Endothelial cell of umbilical vein (primary cell): Measurements from ENCODE around the gene RBM4B. TPM values are rescaled to one million over a fixed set of nuclear protein-coding genes. Genes with fewer than 3 reads are reported as not detected.

Experiments used
- BruUV-seq: library from RNA; stranded (reverse); fragments of 400-500 nt; replicated peaks from 2 replicates; lab custom pipeline; 2021; lab: Mats Ljungman, UMichigan
- CTCF ChIA-PET: fragments of 300-600, 350-600 bp; sonication (Branson Sonifier 250); formaldehyde crosslinking; loops from one replicate; lab custom pipeline; 2021; ENCODE audit warnings: antibody characterized with exemption, inconsistent platforms; lab: Charles Lee
- POLR2A ChIA-PET: fragments of 300-600, 350-600 bp; sonication (Branson Sonifier 250); formaldehyde crosslinking; loops from one replicate; lab custom pipeline; 2021; ENCODE audit warnings: antibody characterized with exemption, inconsistent platforms; lab: Charles Lee
- DNase-seq: peaks from one replicate; pipeline ENCODE4 v3.0.0-alpha.2; 2011; ENCODE audit warnings: low read depth, low spot score
- FAIRE-seq: peaks from 2 replicates; lab custom pipeline; 2011; peaks lifted over from hg19 to GRCh38; lab: Jason Lieb, UNC
- H2AFZ ChIP-seq: 2 replicates; pipeline ENCODE4 v1.6.0; 2012; ENCODE audit warnings: low read depth, low read length, control low read depth, inconsistent platforms
- H3K27ac ChIP-seq: 2 replicates; pipeline ENCODE4 v1.5.1; 2011; ENCODE audit warnings: low read depth, mild to moderate bottlenecking, control low read depth, low read length, moderate library complexity; ENCODE audit not compliant: insufficient read depth
- H3K27me3 ChIP-seq, 2 experiments: 2 replicates each; pipeline versions ENCODE4 v1.6.0 to v1.6.1; 2011; ENCODE audit warnings: low read length in 2 of 2, mixed read lengths in 1 of 2; ENCODE audit not compliant: control insufficient read depth in 2 of 2, insufficient read depth in 2 of 2
- H3K36me3 ChIP-seq, 2 experiments: 2 replicates in 1 of 2; 3 replicates in 1 of 2; pipeline ENCODE4 v1.5.1; 2011; ENCODE audit warnings: low read length in 2 of 2, mild to moderate bottlenecking in 1 of 2, moderate library complexity in 1 of 2; ENCODE audit not compliant: control insufficient read depth in 2 of 2, insufficient read depth in 2 of 2; ENCODE audit errors: extremely low read depth in 1 of 2
- H3K4me1 ChIP-seq: 3 replicates; pipeline ENCODE4 v1.5.1; 2011; ENCODE audit warnings: mild to moderate bottlenecking, low read length; ENCODE audit not compliant: control insufficient read depth, insufficient read depth; ENCODE audit errors: extremely low read depth
- H3K4me2 ChIP-seq: 2 replicates; pipeline ENCODE4 v1.6.1; 2011; ENCODE audit warnings: low read length, control low read depth, mixed read lengths; ENCODE audit not compliant: insufficient read depth
- H3K4me3 ChIP-seq, 3 experiments: fragments of 200-600 bp in 1 of 3; sonication (generic), shearing (Covaris generic) in 1 of 3; replicated peaks in 1 of 3; 2 replicates each; pipeline ENCODE4 v1.5.1; 2011 to 2016; ENCODE audit warnings: control low read depth in 3 of 3, low read length in 3 of 3, mild to moderate bottlenecking in 2 of 3, inconsistent platforms in 1 of 3, low read depth in 1 of 3, moderate library complexity in 1 of 3; ENCODE audit not compliant: insufficient read depth in 1 of 3
- H3K79me2 ChIP-seq: 2 replicates; pipeline ENCODE4 v1.6.0; 2012; ENCODE audit warnings: low read length, inconsistent platforms; ENCODE audit not compliant: control insufficient read depth, insufficient read depth
- H3K9ac ChIP-seq: replicated peaks from 2 replicates; pipeline ENCODE3; 2011; ENCODE audit warnings: low read length, control low read depth; ENCODE audit not compliant: insufficient read depth; ENCODE audit errors: extremely low read depth
- H3K9me1 ChIP-seq: replicated peaks from 3 replicates; pipeline ENCODE4 v1.6.0; 2011; ENCODE audit warnings: mild to moderate bottlenecking, low read length; ENCODE audit not compliant: control insufficient read depth, insufficient read depth; ENCODE audit errors: extremely low read depth
- H3K9me3 ChIP-seq: replicated peaks from 2 replicates; pipeline ENCODE4 v1.5.1; 2012; ENCODE audit warnings: low read length, inconsistent platforms; ENCODE audit not compliant: control insufficient read depth, insufficient read depth
- H4K20me1 ChIP-seq: replicated peaks from 2 replicates; pipeline ENCODE3; 2011; ENCODE audit warnings: mild to moderate bottlenecking, low read length; ENCODE audit not compliant: control insufficient read depth, insufficient read depth; ENCODE audit errors: extremely low read depth
- EZH2 ChIP-seq: IDR thresholded peaks from 2 replicates; pipeline ENCODE4 v1.6.1; 2012; ENCODE audit warnings: borderline replicate concordance, low read depth, mild to moderate bottlenecking, moderate library complexity, low read length, inconsistent platforms; ENCODE audit not compliant: severe bottlenecking
- FOS ChIP-seq: IDR thresholded peaks from 2 replicates; pipeline ENCODE4 v1.6.1; 2011; ENCODE audit warnings: mild to moderate bottlenecking, low read length, moderate library complexity, borderline replicate concordance; ENCODE audit not compliant: insufficient read depth
- GATA2 ChIP-seq: IDR thresholded peaks from 2 replicates; pipeline ENCODE4 v1.7.0; 2011; ENCODE audit warnings: low read depth, mild to moderate bottlenecking, moderate library complexity, mixed read lengths, low read length; ENCODE audit not compliant: insufficient read length, insufficient read depth
- JUN ChIP-seq: IDR thresholded peaks from 2 replicates; pipeline ENCODE4 v1.6.1; 2011; ENCODE audit warnings: borderline replicate concordance, low read depth; ENCODE audit not compliant: insufficient read length, insufficient read depth
- MYC ChIP-seq: IDR thresholded peaks from one replicate; pipeline ENCODE4 v1.6.1; 2011; ENCODE audit warnings: mild to moderate bottlenecking, low read depth, low read length
- POLR2A ChIP-seq: IDR thresholded peaks from 2 replicates; pipeline ENCODE4 v1.6.1; 2012; ENCODE audit warnings: low read depth, mild to moderate bottlenecking, control low read depth, low read length
- POLR2AphosphoS5 ChIP-seq: IDR thresholded peaks from 2 replicates; pipeline ENCODE4 v1.6.1; 2012; ENCODE audit warnings: low read depth, mild to moderate bottlenecking, control low read depth, low read length, moderate library complexity; ENCODE audit not compliant: insufficient read depth
- dilution Hi-C: fragments of 300-500 bp; cut with MboI; formaldehyde crosslinking; loops from one replicate; pipeline ENCODE4 v1.15.0; 2019; ENCODE audit warnings: low sequenced_read_pairs; ENCODE audit not compliant: extremely low pct_ligation_motif_present
- intact Hi-C: fragments of 100-400 bp; cut with micrococcal nuclease; formaldehyde crosslinking; loops from one replicate; pipeline ENCODE4 v1.10.0; 2022
- polyA plus RNA-seq, 4 experiments: library from polyadenylated mRNA; depleted of rRNA in 3 of 4; stranded (reverse) in 3 of 4; unstranded in 1 of 4; fragments of >200 nt; gene quantifications; 2 replicates each; pipeline versions ENCODE4 v1.2.1 to v1.2.3, GENCODE V29; 2011 to 2012; ENCODE audit warnings: missing spikeins in 1 of 4
- total RNA-seq: library from RNA; stranded (reverse); gene quantifications from 2 replicates; pipeline ENCODE4 v1.2.3, GENCODE V29; 2021
- TF ChIP-seq, protein P1 (sequence below): IDR thresholded peaks from 2 replicates; pipeline ENCODE4 v1.6.1; 2011; ENCODE audit not compliant: insufficient read depth, insufficient read length
- TF ChIP-seq, protein P2 (sequence below), 2 donors: IDR thresholded peaks; 1 replicate in 1 of 2; 2 replicates in 1 of 2; pipeline ENCODE4 v1.5.1; 2011; ENCODE audit warnings: low read length in 2 of 2, mild to moderate bottlenecking in 2 of 2, moderate library complexity in 2 of 2, control low read depth in 1 of 2, inconsistent platforms in 1 of 2, low read depth in 1 of 2; ENCODE audit not compliant: insufficient read depth in 1 of 2; ENCODE audit errors: extremely low read depth in 1 of 2

RBM4B gene
- total and polyA plus RNA-seq, 2 donors (not counting 3 experiments of a cell fraction or from before 2014, with no cell fraction given): 22.2 to 31.2 TPM

DNA sequence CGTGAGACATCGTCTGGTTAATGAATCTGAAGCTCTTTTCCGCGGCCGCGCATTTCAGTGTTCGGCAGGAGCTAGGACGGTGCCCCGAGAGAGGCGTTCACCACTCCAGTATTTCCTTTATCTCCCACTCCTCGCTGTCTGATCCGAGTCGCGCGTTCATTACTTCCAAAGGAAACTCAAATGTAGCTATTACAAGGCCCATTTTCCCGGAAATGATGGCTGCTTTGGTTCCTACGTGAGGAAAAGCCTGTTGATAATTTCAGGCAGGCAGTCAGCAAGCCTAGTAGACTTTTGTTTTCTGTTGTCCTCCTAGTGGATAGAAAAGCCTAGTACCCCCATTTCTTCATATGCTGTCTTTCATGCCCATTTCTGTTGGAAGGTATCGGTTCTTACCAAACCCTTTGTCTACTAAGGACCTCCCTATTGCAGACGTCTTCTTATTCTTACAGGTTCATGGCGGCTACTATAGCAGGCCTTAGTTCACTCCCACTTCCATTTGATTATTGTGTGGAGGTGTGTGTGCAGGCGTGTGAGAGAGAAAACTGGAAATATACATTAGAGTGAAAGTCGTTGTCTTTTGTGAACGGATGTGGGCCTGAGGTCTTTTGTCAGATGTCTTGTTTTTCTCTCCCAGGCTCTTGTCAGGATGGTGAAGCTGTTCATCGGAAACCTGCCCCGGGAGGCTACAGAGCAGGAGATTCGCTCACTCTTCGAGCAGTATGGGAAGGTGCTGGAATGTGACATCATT lies 38.4 kb downstream of the RBM4B start:
- peak overlapping the region; percentile 95 for H3K9ac ChIP-seq
- ChIA-PET POLR2A (interaction anchor here (0.7 to 1.9 kb wide), 6 partner anchors 10 to 1663 kb away, joined by 3 to 10 read pairs (median 6); partner anchors contain the start of gene CTSF), CTCF (interaction anchor here (0.7 to 3.4 kb wide), 5 partner anchors 21 to 62 kb away, joined by 3 to 32 read pairs (median 4); partner anchors contain the start of gene RBM4B)
- peaks cover 88% of the 10 kb centered on the region for H3K79me2 ChIP-seq
- TF ChIP-seq MYC: no peak
- TF ChIP-seq JUN: no peak
- no peak for TF ChIP-seq GATA2
- no peak for TF ChIP-seq POLR2A
- TF ChIP-seq FOS: no peak
- TF ChIP-seq, protein P1, sequence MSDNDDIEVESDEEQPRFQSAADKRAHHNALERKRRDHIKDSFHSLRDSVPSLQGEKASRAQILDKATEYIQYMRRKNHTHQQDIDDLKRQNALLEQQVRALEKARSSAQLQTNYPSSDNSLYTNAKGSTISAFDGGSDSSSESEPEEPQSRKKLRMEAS: no peak
- TF ChIP-seq EZH2: no peak
- TF ChIP-seq POLR2AphosphoS5: no peak
- TF ChIP-seq, protein P2, sequence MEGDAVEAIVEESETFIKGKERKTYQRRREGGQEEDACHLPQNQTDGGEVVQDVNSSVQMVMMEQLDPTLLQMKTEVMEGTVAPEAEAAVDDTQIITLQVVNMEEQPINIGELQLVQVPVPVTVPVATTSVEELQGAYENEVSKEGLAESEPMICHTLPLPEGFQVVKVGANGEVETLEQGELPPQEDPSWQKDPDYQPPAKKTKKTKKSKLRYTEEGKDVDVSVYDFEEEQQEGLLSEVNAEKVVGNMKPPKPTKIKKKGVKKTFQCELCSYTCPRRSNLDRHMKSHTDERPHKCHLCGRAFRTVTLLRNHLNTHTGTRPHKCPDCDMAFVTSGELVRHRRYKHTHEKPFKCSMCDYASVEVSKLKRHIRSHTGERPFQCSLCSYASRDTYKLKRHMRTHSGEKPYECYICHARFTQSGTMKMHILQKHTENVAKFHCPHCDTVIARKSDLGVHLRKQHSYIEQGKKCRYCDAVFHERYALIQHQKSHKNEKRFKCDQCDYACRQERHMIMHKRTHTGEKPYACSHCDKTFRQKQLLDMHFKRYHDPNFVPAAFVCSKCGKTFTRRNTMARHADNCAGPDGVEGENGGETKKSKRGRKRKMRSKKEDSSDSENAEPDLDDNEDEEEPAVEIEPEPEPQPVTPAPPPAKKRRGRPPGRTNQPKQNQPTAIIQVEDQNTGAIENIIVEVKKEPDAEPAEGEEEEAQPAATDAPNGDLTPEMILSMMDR (IDR thresholded peaks at IDR 0.05; ENCODE audit: extremely low read depth in 1 of 2, insufficient read depth in 1 of 2, low read depth in 1 of 2, low read length in 2 of 2): no peak
- H3K4me2 ChIP-seq: peak overlapping the region; percentile 90
- no peaks in the 10 kb centered on the region for H3K9me3 ChIP-seq
- peaks cover 45% of the 10 kb centered on the region for H3K4me1 ChIP-seq
- no TSS peak for BruUV-seq
- intact Hi-C loops: loop anchor here (1.0 kb wide), 1 partner anchor 95 kb away; no protein-coding TSS in a partner anchor
- H3K36me3 ChIP-seq: peaks cover 17 to 30% of the 10 kb centered on the region in 2 experiments
- H4K20me1 ChIP-seq: peaks cover 29% of the 10 kb centered on the region
- peak overlapping the region; percentile 72 for H3K27ac ChIP-seq
- no peaks in the 10 kb centered on the region for H3K27me3 ChIP-seq
- peak; percentile 71 for DNase-seq
- peak; percentile 75 for FAIRE-seq
- no peaks in the 10 kb centered on the region for H3K9me1 ChIP-seq
- H3K4me3 ChIP-seq: peak overlapping the region; percentile 84 to 94 (median 89)
- H2AFZ ChIP-seq: no peak overlapping the region
- dilution Hi-C loops: no loop called here
